GM12872 (cell line): ENCODE results near the gene LYPD4.

Experiments
- TF ChIP-seq, protein P1 (sequence below): IDR thresholded peaks from 3 replicates; pipeline ENCODE4 v1.5.1; 2011; ENCODE audit warnings: low read depth, mild to moderate bottlenecking, low read length, moderate library complexity; ENCODE audit not compliant: insufficient read depth

Gene LYPD4

DNA sequence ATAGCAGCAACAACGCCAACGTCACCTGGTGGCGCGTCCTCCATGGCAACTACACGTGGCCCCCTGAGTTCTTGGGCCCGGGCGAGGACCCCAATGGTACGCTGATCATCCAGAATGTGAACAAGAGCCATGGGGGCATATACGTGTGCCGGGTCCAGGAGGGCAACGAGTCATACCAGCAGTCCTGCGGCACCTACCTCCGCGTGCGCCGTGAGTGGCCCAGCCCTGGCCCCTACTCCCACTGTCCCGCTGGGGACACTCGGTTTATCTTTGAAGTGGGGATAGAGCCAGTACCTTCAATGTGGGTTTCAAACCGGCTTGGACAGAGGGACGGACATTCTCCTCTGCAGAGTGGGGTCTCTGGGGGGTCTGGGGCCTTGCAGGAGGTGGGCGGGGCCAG is 34.6 kb upstream of the LYPD4 start:
- TF ChIP-seq, protein P1, sequence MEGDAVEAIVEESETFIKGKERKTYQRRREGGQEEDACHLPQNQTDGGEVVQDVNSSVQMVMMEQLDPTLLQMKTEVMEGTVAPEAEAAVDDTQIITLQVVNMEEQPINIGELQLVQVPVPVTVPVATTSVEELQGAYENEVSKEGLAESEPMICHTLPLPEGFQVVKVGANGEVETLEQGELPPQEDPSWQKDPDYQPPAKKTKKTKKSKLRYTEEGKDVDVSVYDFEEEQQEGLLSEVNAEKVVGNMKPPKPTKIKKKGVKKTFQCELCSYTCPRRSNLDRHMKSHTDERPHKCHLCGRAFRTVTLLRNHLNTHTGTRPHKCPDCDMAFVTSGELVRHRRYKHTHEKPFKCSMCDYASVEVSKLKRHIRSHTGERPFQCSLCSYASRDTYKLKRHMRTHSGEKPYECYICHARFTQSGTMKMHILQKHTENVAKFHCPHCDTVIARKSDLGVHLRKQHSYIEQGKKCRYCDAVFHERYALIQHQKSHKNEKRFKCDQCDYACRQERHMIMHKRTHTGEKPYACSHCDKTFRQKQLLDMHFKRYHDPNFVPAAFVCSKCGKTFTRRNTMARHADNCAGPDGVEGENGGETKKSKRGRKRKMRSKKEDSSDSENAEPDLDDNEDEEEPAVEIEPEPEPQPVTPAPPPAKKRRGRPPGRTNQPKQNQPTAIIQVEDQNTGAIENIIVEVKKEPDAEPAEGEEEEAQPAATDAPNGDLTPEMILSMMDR, result no peak

DNA sequence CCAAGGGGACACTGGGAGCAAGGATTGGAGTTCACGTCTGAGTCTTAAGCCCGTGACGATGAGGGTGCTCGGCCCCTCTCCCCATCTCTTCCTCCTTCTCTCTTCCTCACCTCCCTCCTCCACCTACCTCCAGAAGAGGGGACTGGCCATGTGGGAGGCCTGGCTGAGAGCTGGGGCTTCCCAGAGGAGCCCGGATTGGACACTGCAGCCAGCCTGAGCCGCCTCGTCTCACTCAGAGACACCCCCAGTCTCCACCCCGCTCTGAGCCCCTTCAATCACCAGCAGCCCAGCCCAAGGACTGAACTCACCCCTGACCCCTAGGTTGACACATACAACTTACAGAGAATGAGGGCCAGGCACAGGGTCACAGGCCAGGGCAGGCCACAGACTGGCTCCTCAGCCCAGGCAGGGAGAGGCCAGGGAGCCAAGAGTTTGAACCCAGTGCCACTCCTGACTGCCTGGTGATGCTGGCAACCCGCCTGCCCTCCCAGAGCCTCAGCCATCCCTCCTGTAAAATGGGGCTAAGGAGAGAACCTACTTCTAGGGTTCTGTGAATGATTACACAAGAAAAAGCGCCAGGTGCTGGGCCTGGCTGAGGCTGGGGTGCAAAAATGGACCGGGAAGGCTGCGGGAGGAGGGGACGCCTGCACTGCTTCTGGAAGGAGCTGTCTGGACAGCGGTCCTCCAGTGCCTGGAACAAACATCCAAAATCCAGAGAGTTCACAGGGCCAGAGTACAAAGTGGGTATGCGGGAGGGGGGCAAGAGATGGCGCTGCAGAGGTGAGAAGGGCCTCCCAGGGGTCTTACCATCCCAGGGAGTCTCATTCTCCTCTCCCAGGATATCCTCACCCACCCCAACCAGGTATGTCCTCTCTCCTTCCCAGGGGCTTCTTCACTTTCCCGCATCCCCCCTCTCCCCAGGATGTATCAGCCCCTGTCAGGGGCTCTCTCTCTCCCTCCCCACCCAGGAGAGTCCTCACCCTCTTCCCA is 33.7 kb upstream of the LYPD4 start:
- TF ChIP-seq, protein P1, result 0 out of 3 replicates have a peak, but pooled peaks have one; percentile 31

DNA sequence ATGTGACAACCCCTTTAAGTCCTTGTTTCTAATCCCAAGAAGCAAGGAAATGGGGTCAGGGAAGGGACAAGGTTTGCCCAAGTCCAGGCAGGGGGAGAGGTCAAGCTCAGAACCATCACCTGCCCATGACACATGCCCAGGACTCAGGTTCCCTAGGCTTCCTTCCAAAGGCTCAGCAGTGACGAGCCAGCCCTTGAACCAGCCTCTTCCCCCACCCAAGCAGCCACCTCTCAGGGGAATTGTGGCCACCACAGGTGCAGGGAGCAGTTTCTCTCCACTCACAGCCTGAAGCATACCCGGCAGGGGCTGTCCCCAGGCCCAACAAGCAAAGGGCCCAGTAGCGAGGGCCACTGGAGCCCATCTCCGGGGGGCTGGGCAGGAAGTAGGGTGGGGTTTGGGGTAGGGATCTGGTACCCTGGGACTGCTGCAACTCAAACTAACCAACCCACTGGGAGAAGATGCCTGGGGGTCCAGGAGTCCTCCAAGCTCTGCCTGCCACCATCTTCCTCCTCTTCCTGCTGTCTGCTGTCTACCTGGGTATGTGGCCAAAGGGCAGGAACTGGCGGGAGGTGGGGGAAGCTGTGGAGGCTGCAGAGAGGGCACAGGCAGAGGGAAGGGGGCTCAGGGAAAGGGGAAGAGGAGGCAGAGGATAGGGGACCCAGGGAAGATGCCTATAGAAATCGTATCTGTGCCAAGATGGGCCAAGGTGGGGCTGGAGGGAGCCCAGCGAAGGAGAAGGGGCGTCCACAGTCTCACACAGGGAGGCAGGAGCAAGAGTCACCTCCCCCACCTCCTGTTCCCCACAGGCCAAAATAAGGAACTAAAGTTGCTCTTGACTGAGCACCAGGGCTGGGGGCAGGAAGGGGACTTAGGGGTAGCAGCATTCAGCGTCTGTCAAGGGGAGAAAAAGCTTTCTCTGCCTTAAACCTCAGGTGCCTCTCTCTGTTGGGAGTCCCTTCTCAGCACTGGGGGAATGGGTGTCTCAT is 32.7 kb upstream of the LYPD4 start, which contains the start of gene CD79A:
TSS of gene CD79A (plus strand) at position 433 of the 986 bp plus-strand sequence. CDS start at position 459, 26 bp downstream.
- TF ChIP-seq, protein P1, result no peak

DNA sequence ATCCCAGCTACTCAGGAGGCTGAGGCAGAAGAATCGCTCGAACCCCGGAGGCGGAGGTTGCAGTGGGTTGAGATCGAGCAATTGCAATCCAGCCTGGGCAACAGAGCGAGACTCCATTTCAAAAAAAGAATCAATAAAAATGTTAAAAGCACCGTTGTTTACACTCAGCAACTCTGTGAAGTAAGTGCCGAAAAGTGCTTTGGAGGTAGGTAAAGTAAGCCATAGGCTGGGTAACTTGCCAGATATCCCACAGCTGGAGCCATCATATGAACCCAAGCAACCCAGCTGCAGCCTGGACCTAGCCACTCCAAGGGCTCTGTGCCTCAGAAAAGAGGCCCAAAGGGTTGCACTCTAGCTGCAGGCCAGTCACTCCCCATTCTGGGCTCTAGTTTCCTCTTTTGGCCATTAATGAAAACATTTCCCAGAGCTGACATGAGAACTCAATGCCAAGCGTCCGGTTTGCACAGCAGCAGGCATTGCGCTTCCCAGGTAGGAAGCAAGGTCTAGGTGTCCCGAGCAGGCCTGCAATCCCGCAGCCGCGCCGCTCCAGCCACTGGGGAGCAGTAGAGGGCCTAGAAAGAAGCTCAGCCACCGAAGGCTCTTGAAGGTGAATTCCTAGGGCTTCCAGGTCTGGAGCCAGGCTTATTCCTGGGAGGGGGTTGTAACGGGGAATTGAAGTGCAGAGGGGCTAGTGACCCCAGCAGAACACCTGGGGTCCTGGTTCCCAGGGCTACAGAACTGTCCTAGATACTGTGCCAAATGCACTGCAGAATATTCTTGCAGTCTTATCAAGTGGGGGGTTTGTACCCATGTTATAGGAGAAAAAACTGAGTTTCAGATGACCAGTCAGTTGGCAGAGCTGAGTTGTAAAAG is 28.5 kb upstream of the LYPD4 start:
- TF ChIP-seq, protein P1, result peak; percentile 89

DNA sequence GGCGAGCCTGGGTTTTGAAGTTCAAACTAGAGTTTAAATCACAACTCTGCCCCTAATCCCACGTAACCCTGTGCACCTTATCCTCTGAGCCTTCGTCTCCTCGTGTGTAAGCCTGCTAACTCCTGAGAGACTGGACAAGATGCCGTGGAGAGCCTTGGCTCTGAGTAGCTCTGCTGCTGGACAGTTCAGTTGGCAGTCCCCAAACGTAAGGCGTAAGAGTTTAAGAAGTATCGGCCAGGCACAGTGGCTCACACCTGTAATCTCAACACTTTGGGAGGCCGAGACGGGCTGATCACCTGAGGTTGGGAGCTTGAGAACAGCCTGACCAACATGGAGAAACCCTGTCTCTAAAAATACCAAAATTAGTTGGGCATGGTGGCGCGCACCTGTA is 27.9 kb upstream of the LYPD4 start:
- TF ChIP-seq, protein P1, result no peak

DNA sequence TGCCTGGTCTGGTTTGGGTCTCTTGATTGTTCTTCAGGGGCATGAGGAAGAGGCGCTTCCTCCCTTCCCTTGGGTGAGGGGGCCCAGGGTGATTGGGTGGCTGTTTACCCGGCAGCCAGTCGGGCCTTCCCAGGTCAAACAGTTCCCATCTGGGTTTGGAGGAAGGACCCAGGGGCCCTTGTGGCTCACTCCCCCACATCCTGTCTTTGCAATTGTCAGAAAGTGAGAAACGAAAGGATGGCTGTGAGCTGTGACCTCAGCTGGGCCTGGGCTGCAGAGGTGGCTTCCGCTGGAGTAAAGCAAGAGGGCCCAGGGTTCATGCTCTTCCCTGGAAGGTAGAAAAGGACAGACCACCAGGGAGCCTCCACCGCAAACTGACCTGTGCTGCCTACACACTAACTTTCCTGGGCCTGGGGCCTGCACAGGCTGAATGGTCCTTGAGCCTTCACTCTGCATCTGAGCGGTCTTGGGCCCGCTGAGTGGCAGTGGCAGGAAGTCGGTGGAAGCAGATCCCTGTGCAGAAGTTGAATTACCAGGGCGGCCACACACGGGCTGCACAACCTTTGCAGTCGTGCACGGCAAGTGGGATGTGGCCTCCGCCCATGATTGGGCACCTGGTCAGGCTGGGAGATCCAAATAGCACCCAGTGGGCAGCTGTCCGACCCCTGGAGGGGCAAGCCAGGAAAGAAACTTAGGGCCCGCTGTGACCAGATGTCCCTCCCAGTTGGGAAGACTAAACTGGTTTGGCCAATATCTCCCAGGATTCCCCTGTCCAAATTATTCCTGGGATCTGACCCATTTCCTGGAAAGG is 27.3 kb upstream of the LYPD4 start:
- TF ChIP-seq, protein P1, result 0 out of 3 replicates have a peak, but pooled peaks have one; percentile 7
